ENCODE data around the gene MPIG6B.

MPIG6B gene, protein sequence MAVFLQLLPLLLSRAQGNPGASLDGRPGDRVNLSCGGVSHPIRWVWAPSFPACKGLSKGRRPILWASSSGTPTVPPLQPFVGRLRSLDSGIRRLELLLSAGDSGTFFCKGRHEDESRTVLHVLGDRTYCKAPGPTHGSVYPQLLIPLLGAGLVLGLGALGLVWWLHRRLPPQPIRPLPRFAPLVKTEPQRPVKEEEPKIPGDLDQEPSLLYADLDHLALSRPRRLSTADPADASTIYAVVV

GRCh38 chr6:31723245-31723979, at the start of gene MPIG6B:
Gene MPIG6B, plus strand, starts transcription at chr6:31723373. Its CDS starts 11 bp downstream, at chr6:31723384.
- Mint-ChIP-seq H3K4me1 (peaks cover 40% of the 10 kb centered on the region), H3K27me3 (no peaks in the 10 kb centered on the region), H3K27ac (peak within 1 kb of the TSS in 1 of 2 donors; percentile 43), H3K9me3 (no peaks in the 10 kb centered on the region), H3K4me3 (peak within 1 kb of the TSS in 1 of 2 donors; percentile 49)
- DNase-seq (no peak), ATAC-seq (no peak)

DNA sequence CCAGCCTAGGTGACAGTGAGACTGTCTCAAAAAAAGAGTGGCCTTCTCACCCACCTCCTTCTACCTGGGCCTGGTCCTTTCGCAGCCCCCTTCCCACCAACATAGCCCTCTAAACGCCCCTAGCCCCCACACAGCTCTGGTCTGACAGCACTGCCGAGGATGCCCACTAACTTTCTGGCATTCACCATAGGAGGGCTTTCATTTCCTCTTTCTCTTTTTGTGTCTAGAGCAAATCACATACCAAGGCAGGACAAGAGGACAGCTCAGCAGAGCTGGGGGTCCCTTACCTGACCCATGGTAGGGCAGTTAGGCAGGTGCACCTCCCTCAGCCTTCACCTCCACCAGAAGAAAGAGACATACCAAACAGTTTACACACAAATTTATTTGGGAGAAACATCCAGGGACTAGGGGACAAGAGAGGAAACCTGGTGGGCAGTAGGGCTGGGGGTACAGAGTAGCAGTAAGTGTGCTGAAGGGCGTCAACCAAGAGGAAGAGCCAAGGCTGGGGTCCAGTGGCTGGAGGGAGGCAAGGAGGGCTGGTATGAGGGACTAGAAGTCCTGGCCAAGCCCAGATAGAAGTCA, 46.8 kb upstream of the MPIG6B start:
- no peaks in the 10 kb centered on the region for H3K9me3 Mint-ChIP-seq

DNA sequence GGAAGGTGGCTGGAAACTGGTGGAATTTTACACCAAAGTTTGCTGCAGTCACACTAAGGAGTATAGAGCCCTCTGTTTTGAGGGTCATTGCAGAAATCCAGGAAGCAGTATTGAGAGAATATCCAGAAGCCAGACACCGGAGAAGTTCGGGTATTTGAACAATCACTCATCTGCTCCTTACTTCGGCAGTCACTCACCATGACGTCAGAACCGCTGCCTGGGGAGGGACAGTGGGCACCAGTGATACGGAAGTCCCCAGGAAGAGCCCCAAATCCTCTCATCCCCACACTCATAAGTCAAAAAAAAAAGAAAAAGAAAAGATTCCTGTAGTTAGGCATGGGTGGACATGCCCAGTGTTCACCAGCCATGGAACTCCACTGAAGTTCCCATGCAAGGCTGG, 46.3 kb upstream of the MPIG6B start:
- no peak for DNase-seq
- no peaks in the 10 kb centered on the region for H3K27me3 Mint-ChIP-seq
- peak overlapping the region in 1 of 2 donors; percentile 20 for H3K27ac Mint-ChIP-seq
- H3K4me3 Mint-ChIP-seq = no peak overlapping the region
- ATAC-seq = no peak
- H3K9me3 Mint-ChIP-seq = no peaks in the 10 kb centered on the region
- H3K4me1 Mint-ChIP-seq = peaks cover 20% of the 10 kb centered on the region

More for the DNA sequence above, 46.8 kb upstream of the MPIG6B start:
- Mint-ChIP-seq H3K27ac (no peak overlapping the region), H3K4me1 (peaks cover 15% of the 10 kb centered on the region), H3K27me3 (no peaks in the 10 kb centered on the region), H3K4me3 (no peak overlapping the region)
- ATAC-seq (no peak), DNase-seq (no peak)

DNA sequence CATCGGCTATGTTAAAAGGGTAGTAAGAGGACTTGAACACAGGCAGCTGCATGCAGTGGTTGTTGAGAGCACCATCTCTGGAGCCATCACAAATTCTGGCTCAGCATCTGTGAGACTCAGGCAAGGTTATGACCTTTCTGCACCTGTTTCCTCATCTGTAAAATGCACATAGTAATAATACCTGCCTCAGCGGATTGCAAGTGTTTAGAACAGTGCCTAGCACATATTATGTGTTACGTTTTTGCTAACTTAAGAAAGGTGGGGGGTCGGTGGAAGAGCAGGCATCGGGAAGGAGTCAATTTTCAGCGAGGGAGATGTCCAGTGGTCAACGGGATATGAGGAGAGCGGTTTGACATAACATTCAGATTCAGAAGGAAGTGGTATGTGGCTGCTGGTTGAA, 45.2 kb upstream of the MPIG6B start:
- no peak for ATAC-seq
- no peak overlapping the region for H3K4me3 Mint-ChIP-seq
- H3K9me3 Mint-ChIP-seq = no peaks in the 10 kb centered on the region
- H3K27me3 Mint-ChIP-seq = no peaks in the 10 kb centered on the region
- H3K4me1 Mint-ChIP-seq = peaks cover 20% of the 10 kb centered on the region
- no peak for DNase-seq
- H3K27ac Mint-ChIP-seq = peak overlapping the region in 1 of 2 donors; percentile 0

DNA sequence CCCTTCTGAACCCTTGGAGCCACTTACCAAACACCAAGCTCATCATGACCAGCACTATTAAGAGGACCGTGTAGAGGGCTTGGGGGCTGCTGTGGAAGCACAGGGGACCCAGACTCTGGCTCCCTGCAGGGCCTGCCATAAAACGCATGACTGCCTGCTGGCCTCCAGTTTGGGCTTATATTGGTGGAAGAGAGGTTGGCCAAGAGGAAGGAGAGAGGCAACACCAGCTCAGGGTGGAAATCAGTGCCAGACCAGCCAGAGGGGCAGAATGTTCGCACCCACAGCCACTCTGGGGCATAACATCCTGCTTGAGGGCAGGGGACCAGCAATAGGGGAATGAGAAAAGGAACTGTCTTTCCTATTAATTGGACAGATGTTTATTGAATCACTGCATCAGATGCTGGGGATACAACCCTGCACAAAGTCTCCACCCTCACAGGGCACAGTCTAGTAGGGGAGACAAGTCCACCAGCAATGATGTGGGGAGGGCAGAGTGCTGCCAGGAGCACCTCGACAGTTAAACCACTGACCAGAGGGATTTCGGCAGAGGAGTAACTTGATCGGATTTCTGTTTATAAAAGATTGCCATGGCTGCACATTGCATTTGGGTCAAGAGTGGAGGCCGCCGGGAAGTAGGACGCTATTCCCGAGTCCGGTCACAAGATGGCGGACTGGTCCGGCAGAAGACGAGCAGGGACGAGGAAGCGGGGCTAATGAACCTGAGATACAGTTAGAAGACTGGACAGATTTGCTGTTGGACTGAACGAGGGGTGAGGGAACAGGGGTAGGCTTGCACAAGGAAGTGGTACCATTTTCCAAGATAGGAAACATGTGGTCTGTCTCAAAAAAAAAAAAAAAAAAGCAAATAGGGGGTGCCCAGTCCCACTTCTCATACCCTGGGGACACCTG, 42.7 kb upstream of the MPIG6B start, which contains the start of gene LY6G5C:
TSS of gene LY6G5C (minus strand) at position 842 of the 909 bp plus-strand sequence. CDS start at position 148, 694 bp downstream.
- ATAC-seq = peak; percentile 75
- Mint-ChIP-seq H3K4me1 (peaks cover 20% of the 10 kb centered on the region), H3K9me3 (no peaks in the 10 kb centered on the region), H3K4me3 (peak within 1 kb of the TSS; percentile 80 to 85), H3K27ac (peak within 1 kb of the TSS; percentile 86 to 94), H3K27me3 (no peaks in the 10 kb centered on the region)
- peak; percentile 57 to 72 for DNase-seq

GRCh38 chr6:31681135-31681671, 42.0 kb upstream of the MPIG6B start:
- Mint-ChIP-seq H3K4me3 (peak overlapping the region; percentile 80 to 85), H3K27ac (peak overlapping the region; percentile 86 to 90), H3K27me3 (no peaks in the 10 kb centered on the region), H3K4me1 (peaks cover 20% of the 10 kb centered on the region), H3K9me3 (no peaks in the 10 kb centered on the region)
- ATAC-seq (peak; percentile 75), DNase-seq (peak; percentile 50 to 58)

DNA sequence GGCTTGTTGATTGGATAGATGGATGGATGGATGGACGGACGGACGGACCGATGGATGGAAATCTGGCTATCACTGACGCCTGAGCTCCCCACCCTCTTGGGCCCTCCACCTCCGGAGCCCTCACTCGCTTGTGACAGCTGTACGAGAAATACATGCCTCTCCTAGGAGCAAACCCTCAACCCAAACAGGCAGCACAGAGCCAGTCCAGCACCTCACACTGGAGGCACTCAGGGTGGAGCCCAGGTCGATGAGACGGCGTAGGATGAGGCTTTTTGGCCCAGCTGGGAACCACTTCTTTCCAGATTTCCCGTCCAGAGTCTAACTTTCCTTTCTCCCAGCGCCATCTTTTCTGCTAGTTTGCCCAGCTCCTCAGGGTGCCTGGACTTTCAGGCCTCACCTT, 39.6 kb upstream of the MPIG6B start:
- Mint-ChIP-seq H3K27ac (no peak overlapping the region), H3K4me3 (no peak overlapping the region), H3K9me3 (no peaks in the 10 kb centered on the region), H3K4me1 (peaks cover 20% of the 10 kb centered on the region), H3K27me3 (no peaks in the 10 kb centered on the region)
- DNase-seq = no peak
- no peak for ATAC-seq

DNA sequence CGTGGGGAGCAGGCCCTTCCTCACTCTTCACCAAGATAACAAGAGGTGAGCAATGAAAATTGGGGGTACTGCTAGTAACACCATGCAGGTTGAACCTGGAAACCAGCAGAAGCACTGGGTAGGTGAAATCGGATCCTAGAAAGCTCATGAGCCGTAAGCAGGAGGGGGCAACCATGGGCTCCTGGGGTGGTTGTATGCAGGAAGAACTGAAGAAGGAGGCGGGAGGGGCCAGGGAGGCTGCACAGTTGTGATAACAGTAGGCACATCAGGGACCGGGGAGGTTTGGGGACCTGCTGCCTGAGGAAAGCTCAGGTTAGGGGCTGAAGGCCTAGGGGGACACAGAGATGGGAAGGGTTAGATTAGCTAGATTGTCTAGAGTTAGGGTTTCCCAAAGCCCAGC, 36.7 kb upstream of the MPIG6B start:
- Mint-ChIP-seq H3K27ac (peak overlapping the region in 1 of 2 donors; percentile 59), H3K4me1 (peaks cover 16% of the 10 kb centered on the region), H3K27me3 (no peaks in the 10 kb centered on the region), H3K9me3 (no peaks in the 10 kb centered on the region), H3K4me3 (no peak overlapping the region)
- no peak for ATAC-seq
- no peak for DNase-seq

DNA sequence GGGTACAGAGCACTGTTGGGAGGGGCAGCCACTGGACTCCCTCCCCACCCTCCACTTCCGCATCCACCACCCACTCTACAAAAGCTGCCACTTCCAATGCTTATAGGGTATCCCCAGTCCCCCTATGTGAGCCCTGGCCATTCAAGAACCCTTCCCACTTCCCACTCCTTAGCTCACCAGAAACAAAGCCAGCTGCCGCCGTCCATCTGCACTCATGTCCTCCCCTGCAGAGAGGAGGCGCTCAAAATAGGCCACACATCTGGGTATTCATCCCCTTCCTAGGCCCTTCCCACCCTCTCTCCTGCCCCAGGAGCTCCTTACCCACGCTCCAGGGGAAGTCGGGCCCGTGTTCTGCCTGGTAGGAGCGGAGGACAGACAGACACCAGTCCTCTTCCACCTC, 35.9 kb upstream of the MPIG6B start:
- Mint-ChIP-seq H3K27me3 (no peaks in the 10 kb centered on the region), H3K27ac (no peak overlapping the region), H3K4me3 (no peak overlapping the region), H3K4me1 (peaks cover 13% of the 10 kb centered on the region), H3K9me3 (no peaks in the 10 kb centered on the region)
- no peak for ATAC-seq
- no peak for DNase-seq

DNA sequence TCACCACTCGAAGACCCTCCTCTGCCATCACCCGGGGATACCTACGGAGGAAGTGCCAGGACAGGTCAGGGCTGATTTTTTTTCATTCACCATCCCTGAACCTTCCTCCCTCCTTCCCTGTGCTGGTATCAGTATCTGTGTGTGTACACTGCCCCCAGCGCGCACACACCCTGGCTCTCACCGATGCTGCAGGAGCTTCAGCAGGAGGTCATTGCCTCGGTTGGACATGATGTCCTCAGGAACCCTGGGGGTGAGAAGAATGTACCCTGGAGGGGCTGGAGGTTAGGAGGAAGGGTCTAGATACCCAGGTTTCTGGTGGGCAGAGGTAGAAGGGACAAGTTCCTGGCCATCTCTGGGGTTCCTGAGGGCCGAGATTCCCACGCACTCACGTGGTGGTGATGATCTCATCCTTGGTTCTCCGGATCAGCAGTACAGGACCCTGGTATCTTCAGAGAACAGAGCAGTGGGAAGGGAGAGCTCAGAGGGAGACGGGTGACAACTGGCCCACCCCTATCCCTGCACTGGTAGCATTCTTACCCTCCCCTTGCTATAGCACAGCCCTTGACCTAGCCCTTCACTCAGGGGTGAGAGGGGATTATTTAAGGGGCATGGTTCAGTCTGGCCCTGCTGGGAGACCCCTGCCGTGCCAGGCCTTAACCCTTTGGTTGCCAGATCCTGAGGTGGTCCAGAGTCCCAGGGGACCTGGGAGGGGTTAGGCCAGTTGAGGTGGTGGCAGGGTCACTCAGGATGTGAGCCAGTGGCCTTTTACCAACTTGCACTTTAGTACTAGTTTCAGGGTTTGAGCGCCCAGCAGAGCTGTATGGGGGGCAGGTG, 35.1 kb upstream of the MPIG6B start:
- Mint-ChIP-seq H3K9me3 (no peaks in the 10 kb centered on the region), H3K4me1 (peaks cover 13% of the 10 kb centered on the region), H3K27me3 (no peaks in the 10 kb centered on the region), H3K4me3 (no peak overlapping the region), H3K27ac (peak overlapping the region in 1 of 2 donors; percentile 24)
- ATAC-seq (no peak), DNase-seq (no peak)

DNA sequence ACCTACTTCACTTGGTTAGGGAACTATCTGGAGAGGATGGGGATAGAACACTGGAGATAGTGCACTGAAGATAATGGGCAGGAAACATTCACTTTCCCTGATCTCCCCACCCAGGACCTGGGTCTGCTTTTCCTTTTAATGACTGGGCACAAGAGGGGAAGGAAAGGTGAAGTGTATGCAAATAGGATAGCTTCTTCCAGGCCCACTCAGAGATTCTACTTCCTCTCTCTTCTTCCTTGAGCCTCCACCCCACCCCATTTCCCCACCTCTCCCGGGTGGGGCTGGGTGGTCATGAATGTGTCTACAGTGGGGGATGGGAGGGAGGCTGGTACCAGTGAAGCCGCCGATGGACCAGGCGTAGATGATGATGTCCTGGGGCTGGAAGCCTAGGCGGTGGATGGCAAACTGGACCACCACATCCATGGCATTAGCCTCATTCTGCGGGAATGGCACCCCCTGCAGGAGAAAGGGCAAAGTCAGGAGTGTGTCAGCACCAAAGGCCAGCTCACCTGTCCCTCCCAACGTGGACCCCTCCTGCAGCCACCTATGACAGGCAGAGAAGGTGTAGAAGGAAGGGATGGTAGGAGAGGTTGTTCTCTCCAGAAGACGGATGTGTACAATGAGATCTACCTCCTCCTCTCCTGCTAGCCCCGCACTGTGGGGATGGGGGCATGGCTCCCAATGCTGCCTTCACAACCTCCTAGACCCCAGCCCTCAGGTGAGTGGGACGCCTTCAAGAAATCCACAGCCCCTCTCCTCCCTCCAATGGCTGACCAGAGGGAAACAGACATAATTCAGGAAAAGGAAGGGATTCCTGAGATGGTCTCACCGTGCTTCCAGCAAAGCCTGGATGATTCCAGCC, 33.7 kb upstream of the MPIG6B start:
- ATAC-seq (peak; percentile 62), DNase-seq (no peak)
- no peaks in the 10 kb centered on the region for H3K27me3 Mint-ChIP-seq
- peaks cover 13% of the 10 kb centered on the region for H3K4me1 Mint-ChIP-seq
- no peaks in the 10 kb centered on the region for H3K9me3 Mint-ChIP-seq
- H3K4me3 Mint-ChIP-seq = no peak overlapping the region
- H3K27ac Mint-ChIP-seq = peak overlapping the region in 1 of 2 donors; percentile 28

DNA sequence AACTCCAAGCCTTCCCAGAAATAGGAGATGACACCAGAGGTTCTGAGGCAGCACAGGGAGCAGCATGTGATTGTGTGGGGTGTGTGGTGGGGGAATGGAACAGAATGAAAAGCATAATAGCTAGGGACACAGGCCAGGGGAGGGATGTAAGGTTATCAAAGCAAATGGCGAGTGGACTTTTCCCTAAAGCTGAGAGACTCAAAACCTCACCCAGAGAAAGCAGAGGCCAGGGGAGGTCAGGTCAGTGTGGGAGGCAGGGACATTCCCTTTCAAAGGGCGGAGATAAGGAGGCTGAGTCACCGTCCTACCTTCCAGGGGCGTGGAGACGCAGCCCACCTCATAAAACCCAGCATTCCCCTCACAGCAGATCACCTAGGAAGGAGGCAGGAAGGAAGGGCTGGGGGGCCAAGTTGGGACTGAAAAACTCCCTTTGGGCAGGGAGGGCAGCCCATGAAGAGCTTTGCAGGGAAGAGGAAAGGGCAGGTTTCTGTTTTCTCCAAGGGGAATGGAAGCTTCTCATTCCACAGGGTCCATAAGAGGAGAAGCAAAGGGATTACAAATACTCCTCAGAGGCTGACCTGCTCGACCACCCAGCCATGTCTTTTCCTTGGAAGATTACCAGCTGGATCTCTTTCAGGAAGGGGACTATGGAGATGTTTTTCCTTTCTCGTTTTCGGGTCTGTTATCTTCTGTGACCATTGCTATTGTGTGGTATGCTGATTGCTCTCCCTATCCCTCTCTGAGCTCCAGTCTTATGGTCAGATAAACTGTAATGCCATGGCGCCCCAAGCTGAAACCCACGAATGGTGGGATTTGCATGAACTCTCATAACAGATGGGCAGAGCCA, 32.7 kb upstream of the MPIG6B start:
- Mint-ChIP-seq H3K9me3 (no peaks in the 10 kb centered on the region), H3K27ac (peak overlapping the region; percentile 57 to 59), H3K4me3 (no peak overlapping the region), H3K4me1 (peaks cover 13% of the 10 kb centered on the region), H3K27me3 (no peaks in the 10 kb centered on the region)
- ATAC-seq (no peak), DNase-seq (no peak)

DNA sequence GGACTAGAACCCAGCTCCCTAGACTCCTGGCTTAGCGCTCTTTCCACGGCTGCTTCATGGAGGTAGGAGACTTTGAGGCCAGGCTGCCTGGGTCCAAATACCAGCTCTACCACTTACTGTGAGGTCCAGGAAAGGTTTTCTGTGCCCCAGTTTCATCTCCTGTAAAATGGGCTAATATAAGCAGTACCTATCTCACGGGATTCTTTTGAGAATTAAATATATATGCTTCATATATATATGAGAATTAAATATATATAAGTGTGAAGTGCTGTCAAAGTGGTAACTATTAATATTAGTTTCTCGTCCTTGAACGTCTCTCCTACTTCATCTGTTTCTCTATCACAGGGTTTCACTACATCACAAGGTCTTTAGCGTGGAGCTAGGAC, 32.1 kb upstream of the MPIG6B start:
- no peaks in the 10 kb centered on the region for H3K9me3 Mint-ChIP-seq
- ATAC-seq (no peak), DNase-seq (no peak)
- no peaks in the 10 kb centered on the region for H3K27me3 Mint-ChIP-seq
- H3K4me1 Mint-ChIP-seq = peaks cover 13% of the 10 kb centered on the region
- no peak overlapping the region for H3K27ac Mint-ChIP-seq
- H3K4me3 Mint-ChIP-seq = no peak overlapping the region
